Endodermal cell (in vitro differentiated cells): ENCODE measurements around the gene CAPNS2. TPM values are rescaled to one million over a fixed set of nuclear protein-coding genes. Genes with fewer than 3 reads are reported as not detected.

ENCODE experiments used
- DNase-seq: peaks from one replicate; pipeline ENCODE4 v3.0.0-alpha.2; 2017
- H3K27ac ChIP-seq: 2 replicates; pipeline ENCODE4 v1.5.1; 2013; ENCODE audit warnings: mild to moderate bottlenecking, low read depth, low read length, moderate library complexity
- H3K27me3 ChIP-seq: 2 replicates; pipeline ENCODE4 v1.6.1; 2013; ENCODE audit warnings: mild to moderate bottlenecking, low read length, moderate library complexity; ENCODE audit not compliant: insufficient read depth, control insufficient read depth, poor library complexity, severe bottlenecking
- H3K36me3 ChIP-seq: 2 replicates; pipeline ENCODE4 v1.7.0; 2013; ENCODE audit warnings: mild to moderate bottlenecking, low read length, moderate library complexity; ENCODE audit not compliant: control insufficient read depth, insufficient read depth
- H3K4me1 ChIP-seq: one replicate; pipeline ENCODE4 v1.7.0; 2013; ENCODE audit warnings: low read length; ENCODE audit not compliant: control insufficient read depth, insufficient read depth
- H3K4me3 ChIP-seq: 2 replicates; pipeline ENCODE4 v1.5.1; 2013; ENCODE audit warnings: mild to moderate bottlenecking, low read length, moderate library complexity
- H3K9ac ChIP-seq: 2 replicates; pipeline ENCODE4 v1.6.1; 2013; ENCODE audit warnings: mild to moderate bottlenecking, low read length, moderate library complexity; ENCODE audit not compliant: poor library complexity, severe bottlenecking; ENCODE audit errors: extremely low read depth
- H3K9me3 ChIP-seq: 2 replicates; pipeline ENCODE4 v1.6.1; 2013; ENCODE audit warnings: mild to moderate bottlenecking, low read length, moderate library complexity; ENCODE audit not compliant: control insufficient read depth
- H3K27ac Mint-ChIP-seq: 2 replicates; pipeline ENCODE4 v1.8.0; 2020; ENCODE audit warnings: mixed read lengths
- H3K27me3 Mint-ChIP-seq: 2 replicates; pipeline ENCODE4 v1.8.0; 2021; ENCODE audit warnings: mild to moderate bottlenecking, mixed read lengths; ENCODE audit not compliant: insufficient read depth
- H3K36me3 Mint-ChIP-seq: 2 replicates; pipeline ENCODE4 v1.8.0; 2020; ENCODE audit warnings: low read depth, mixed read lengths
- H3K4me1 Mint-ChIP-seq: 2 replicates; pipeline ENCODE4 v1.8.0; 2020; ENCODE audit warnings: mixed read lengths
- H3K4me3 Mint-ChIP-seq: 2 replicates; pipeline ENCODE4 v1.8.0; 2020; ENCODE audit warnings: mild to moderate bottlenecking, moderate library complexity, mixed read lengths
- H3K9me3 Mint-ChIP-seq: 2 replicates; pipeline ENCODE4 v1.8.0; 2020; ENCODE audit warnings: mild to moderate bottlenecking, mixed read lengths
- CTCF ChIP-seq: fragments of 200-600 bp; sonication (generic); conservative IDR thresholded peaks from 2 replicates; pipeline ENCODE4 v1.5.0; 2021; ENCODE audit warnings: antibody characterized with exemption, mild to moderate bottlenecking
- WGBS, 2 experiments: methylation state at CpG; one replicate each; pipeline versions ENCODE4 v1.1.5 to v1.1.7; 2013; ENCODE audit warnings: missing lambda C conversion rate in 2 of 2, mixed read lengths in 1 of 2; ENCODE audit not compliant: insufficient coverage in 1 of 2, insufficient read length in 1 of 2; 5-methylcytosine and 5-hydroxymethylcytosine counted together
- total RNA-seq, 2 donors: library from RNA; stranded (reverse); fragmentation: NEBNext Ultra II Directional in 1 of 2; extraction: Animal tissue kit (Norgen Biotek cat#: 25700) in 1 of 2; gene quantifications; 2 replicates in 1 of 2; 3 replicates in 1 of 2; pipeline ENCODE4 v1.2.1, GENCODE V29; 2021

Gene CAPNS2
- total RNA-seq, 2 donors from 2014 or later = 0.26 to 0.35 TPM

DNA sequence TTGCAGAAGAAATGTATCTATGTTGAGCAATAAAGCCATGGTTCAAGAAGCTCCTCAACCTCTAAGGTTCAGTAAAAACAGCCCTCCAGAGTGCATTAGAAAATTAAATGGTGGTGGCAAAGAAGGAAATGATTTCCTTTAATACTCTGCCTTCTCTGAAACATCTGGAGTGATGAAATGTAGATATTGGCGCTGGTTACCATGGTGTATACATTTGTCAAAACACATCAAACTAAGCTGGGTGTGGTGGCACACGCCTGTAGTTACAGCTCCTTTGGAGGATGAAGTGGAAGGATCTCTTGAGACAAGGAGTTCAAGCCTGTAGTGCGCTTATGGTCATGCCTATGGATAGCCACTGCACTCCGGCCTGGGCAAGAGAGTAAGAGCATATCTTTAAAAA lies 6.0 kb downstream of the CAPNS2 start:
- Histone ChIP-seq H3K27me3 (no peaks in the 10 kb centered on the region), H3K4me1 (no peaks in the 10 kb centered on the region), H3K9me3 (no peaks in the 10 kb centered on the region), H3K27ac (no peak overlapping the region), H3K36me3 (no peaks in the 10 kb centered on the region), H3K4me3 (no peak overlapping the region), H3K9ac (no peak overlapping the region)
- no peak for DNase-seq
- no peak for TF ChIP-seq CTCF
- peaks cover 5% of the 10 kb centered on the region for H3K4me1 Mint-ChIP-seq
- 94 to 100% methylated on average over 1 to 4 of the region's 4 CpGs for WGBS, 2 experiments
- no peaks in the 10 kb centered on the region for H3K36me3 Mint-ChIP-seq
- H3K9me3 Mint-ChIP-seq = no peaks in the 10 kb centered on the region
- H3K27ac Mint-ChIP-seq = no peak overlapping the region
- no peaks in the 10 kb centered on the region for H3K27me3 Mint-ChIP-seq
- no peak overlapping the region for H3K4me3 Mint-ChIP-seq

- Mint-ChIP-seq H3K4me1 (peaks cover 5% of the 10 kb centered on the region), H3K9me3 (no peaks in the 10 kb centered on the region), H3K36me3 (peaks cover 4% of the 10 kb centered on the region), H3K27ac (no peak overlapping the region), H3K27me3 (no peaks in the 10 kb centered on the region), H3K4me3 (no peak overlapping the region)
- no peak overlapping the region for H3K9ac ChIP-seq
- H3K4me3 ChIP-seq = no peak overlapping the region
- no peak for DNase-seq
- no peak overlapping the region for H3K27ac ChIP-seq
- H3K9me3 ChIP-seq = no peaks in the 10 kb centered on the region
- no peaks in the 10 kb centered on the region for H3K27me3 ChIP-seq
- H3K4me1 ChIP-seq = no peaks in the 10 kb centered on the region
- no peaks in the 10 kb centered on the region for H3K36me3 ChIP-seq
- 91% methylated on average over 2 of the region's 2 CpGs; no CpG with 5 or more reads in 1 of the 2 experiments for WGBS, 2 experiments
- TF ChIP-seq CTCF = no peak
Measured at GRCh38 chr16:55574811-55575210, 8.3 kb downstream of the CAPNS2 start.

DNA sequence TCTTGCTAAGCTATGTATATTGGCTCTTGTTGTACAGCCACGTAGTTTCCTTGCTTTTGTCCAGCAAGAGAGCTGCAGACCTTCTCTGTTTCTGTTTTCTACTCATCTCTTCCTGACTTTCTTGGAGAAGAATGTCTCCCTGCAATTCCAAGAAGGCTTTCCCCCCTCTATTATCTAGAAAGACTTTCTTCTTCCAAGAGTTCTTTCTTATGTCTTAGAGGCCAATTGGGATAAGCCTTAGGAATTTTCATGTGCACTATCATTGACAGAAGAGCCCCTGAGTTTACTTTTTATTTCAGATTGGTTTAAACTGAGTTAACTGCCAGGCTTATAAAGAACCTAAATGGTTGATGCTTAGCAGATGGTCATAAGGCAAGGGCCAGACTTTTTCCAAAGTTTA lies 9.0 kb downstream of the CAPNS2 start:
- Histone ChIP-seq H3K9ac (no peak overlapping the region), H3K4me3 (no peak overlapping the region), H3K9me3 (no peaks in the 10 kb centered on the region), H3K27me3 (no peaks in the 10 kb centered on the region), H3K36me3 (no peaks in the 10 kb centered on the region), H3K4me1 (no peaks in the 10 kb centered on the region), H3K27ac (no peak overlapping the region)
- no peak for TF ChIP-seq CTCF
- WGBS, 2 experiments = 83 to 91% methylated on average over 1 of the region's 1 CpG
- no peak for DNase-seq
- Mint-ChIP-seq H3K36me3 (peaks cover 6% of the 10 kb centered on the region), H3K27me3 (no peaks in the 10 kb centered on the region), H3K9me3 (no peaks in the 10 kb centered on the region), H3K4me3 (no peak overlapping the region), H3K4me1 (peaks cover 5% of the 10 kb centered on the region), H3K27ac (no peak overlapping the region)
